Transverse colon (tissue), 4 donors: Measurements from ENCODE around the gene SERPINA3. TPM values are rescaled to one million over a fixed set of nuclear protein-coding genes. Genes with fewer than 3 reads are reported as not detected.

ENCODE experiments used
- DNase-seq: peaks from one replicate; pipeline ENCODE4 v3.0.0-alpha.2; 2019
- H3K27ac ChIP-seq, 4 donors: fragments of 200-600 bp; sonication (generic); 2 replicates each; pipeline ENCODE4 v1.5.1; 2016 to 2018; ENCODE audit warnings: inconsistent platforms in 4 of 4
- H3K27me3 ChIP-seq: fragments of 200-600 bp; sonication (generic); 2 replicates; pipeline ENCODE4 v1.5.1; 2017; ENCODE audit warnings: inconsistent platforms
- H3K36me3 ChIP-seq, 4 donors: fragments of 200-600 bp; sonication (generic); 2 replicates each; pipeline ENCODE4 v1.5.1; 2017 to 2019; ENCODE audit warnings: inconsistent platforms in 4 of 4
- H3K4me1 ChIP-seq, 4 donors: fragments of 200-600 bp; sonication (generic); 2 replicates each; pipeline ENCODE4 v1.5.1; 2017 to 2020; ENCODE audit warnings: inconsistent platforms in 4 of 4
- H3K4me3 ChIP-seq, 4 donors: fragments of 200-600 bp; sonication (generic); 1 replicate in 1 of 4; 2 replicates in 3 of 4; pipeline versions ENCODE4 v1.5.1 to v1.6.1; 2017 to 2019; ENCODE audit warnings: inconsistent platforms in 4 of 4
- H3K9me3 ChIP-seq, 2 donors: fragments of 200-600 bp; sonication (generic); 2 replicates each; pipeline ENCODE4 v1.5.1; 2017 to 2019; ENCODE audit warnings: inconsistent platforms in 2 of 2
- CTCF ChIP-seq, 5 experiments: fragments of 200-600 bp in 3 of 5; fragments of 450-650 bp in 2 of 5; sonication (generic) in 3 of 5; IDR thresholded peaks; 1 replicate in 2 of 5; 2 replicates in 3 of 5; pipeline ENCODE4 v1.5.1; 2016 to 2017; ENCODE audit warnings: antibody characterized with exemption in 5 of 5, inconsistent platforms in 3 of 5, mild to moderate bottlenecking in 2 of 5, moderate library complexity in 1 of 5
- EP300 ChIP-seq: sonication (generic); formaldehyde crosslinking; IDR thresholded peaks from one replicate; pipeline ENCODE4 v1.6.1; 2017; ENCODE audit warnings: antibody characterized with exemption, low read depth
- POLR2A ChIP-seq: fragments of 450-650 bp; IDR thresholded peaks from one replicate; pipeline ENCODE4 v1.6.1; 2016; ENCODE audit warnings: antibody characterized with exemption, mild to moderate bottlenecking, moderate library complexity
- POLR2AphosphoS5 ChIP-seq, 3 donors: sonication (generic); formaldehyde crosslinking; IDR thresholded peaks; one replicate each; pipeline ENCODE4 v1.6.1; 2016; ENCODE audit warnings: antibody characterized with exemption in 3 of 3
- WGBS, 2 donors: methylation state at CpG; one replicate each; pipeline ENCODE4 v1.1.5; 2018; ENCODE audit warnings: low coverage in 1 of 2; 5-methylcytosine and 5-hydroxymethylcytosine counted together
- in situ Hi-C, 4 donors: fragments of 200-750 bp; cut with MboI; loops; one replicate each; pipeline versions ENCODE4 v1.15.0 to v1.15.1; 2017; ENCODE audit warnings: low sequenced_read_pairs in 3 of 4, low pct_ligation_motif_present in 1 of 4, low pct_unique_long_range_greater_than_20kb in 1 of 4
- intact Hi-C: fragments of 100-400 bp; cut with DNase I; formaldehyde crosslinking; loops from one replicate; pipeline ENCODE4 v1.15.1; 2023; ENCODE audit warnings: low total_unique reads
- total RNA-seq, 4 donors: library from RNA; depleted of rRNA; stranded (reverse); fragments of >200 nt; gene quantifications; one replicate each; pipeline ENCODE4 v1.1.0, GENCODE V29; 2016

SERPINA3 gene
- total RNA-seq, 4 donors from 2014 or later: 16.0 to 72.7 (median 22.6) TPM

GRCh38 chr14:94630396-94630795 is 18.2 kb downstream of the SERPINA3 start:
- TF ChIP-seq CTCF (IDR thresholded peaks at IDR 0.05) (no peak), POLR2A (no peak), EP300 (no peak), POLR2AphosphoS5 (IDR thresholded peaks at IDR 0.05) (no peak)
- Histone ChIP-seq H3K4me1 (no peaks in the 10 kb centered on the region), H3K9me3 (no peaks in the 10 kb centered on the region), H3K36me3 (no peaks in the 10 kb centered on the region), H3K4me3 (no peak overlapping the region), H3K27me3 (no peaks in the 10 kb centered on the region), H3K27ac (no peak overlapping the region)
- in situ Hi-C loops: no loop called here
- intact Hi-C loops: no loop called here
- 84% methylated on average over 4 of the region's 4 CpGs; no CpG with 5 or more reads in 1 of the 2 donors for WGBS, 2 donors
- no peak for DNase-seq

GRCh38 chr14:94631050-94631449 is 18.9 kb downstream of the SERPINA3 start:
- Histone ChIP-seq H3K27ac (no peak overlapping the region), H3K4me1 (no peaks in the 10 kb centered on the region), H3K9me3 (no peaks in the 10 kb centered on the region), H3K36me3 (no peaks in the 10 kb centered on the region), H3K27me3 (no peaks in the 10 kb centered on the region), H3K4me3 (no peak overlapping the region)
- in situ Hi-C loops: no loop called here
- no peak for DNase-seq
- intact Hi-C loops: no loop called here
- 92% methylated on average over 1 of the region's 1 CpG; no CpG with 5 or more reads in 1 of the 2 donors for WGBS, 2 donors
- TF ChIP-seq EP300 (no peak), POLR2A (no peak), POLR2AphosphoS5 (IDR thresholded peaks at IDR 0.05) (no peak), CTCF (IDR thresholded peaks at IDR 0.05) (no peak)

- Histone ChIP-seq H3K36me3 (no peaks in the 10 kb centered on the region), H3K27ac (no peak overlapping the region), H3K27me3 (no peaks in the 10 kb centered on the region), H3K4me1 (no peaks in the 10 kb centered on the region), H3K4me3 (no peak overlapping the region), H3K9me3 (no peaks in the 10 kb centered on the region)
- TF ChIP-seq POLR2A: no peak
- in situ Hi-C loops (no loop called here), intact Hi-C loops (no loop called here)
- 78 to 88% methylated on average over 1 to 7 of the region's 7 CpGs for WGBS, 2 donors
- DNase-seq: no peak
Observed at GRCh38 chr14:94631536-94632304, 19.5 kb downstream of the SERPINA3 start.

GRCh38 chr14:94632305-94632590 is 20.1 kb downstream of the SERPINA3 start:
- Histone ChIP-seq H3K27ac (no peak overlapping the region), H3K4me1 (no peaks in the 10 kb centered on the region), H3K9me3 (no peaks in the 10 kb centered on the region), H3K36me3 (no peaks in the 10 kb centered on the region), H3K4me3 (no peak overlapping the region), H3K27me3 (no peaks in the 10 kb centered on the region)
- TF ChIP-seq POLR2A (no peak), EP300 (no peak), CTCF (IDR thresholded peaks at IDR 0.05) (no peak), POLR2AphosphoS5 (IDR thresholded peaks at IDR 0.05) (no peak)
- 70 to 72% methylated on average over 2 to 4 of the region's 4 CpGs for whole genome bisulfite sequencing, 2 donors
- in situ Hi-C loops: no loop called here
- intact Hi-C loops: no loop called here
- DNase-seq: no peak

GRCh38 chr14:94633121-94633520 is 20.9 kb downstream of the SERPINA3 start:
- intact Hi-C loops: no loop called here
- in situ Hi-C loops: no loop called here
- 88% methylated on average over 1 of the region's 6 CpGs; no CpG with 5 or more reads in 1 of the 2 donors for WGBS, 2 donors

More at GRCh38 chr14:94633121-94633520, 20.9 kb downstream of the SERPINA3 start:
- H3K4me1 ChIP-seq: no peaks in the 10 kb centered on the region
- DNase-seq: no peak
- H3K36me3 ChIP-seq: no peaks in the 10 kb centered on the region
- TF ChIP-seq POLR2A (no peak), EP300 (no peak), POLR2AphosphoS5 (IDR thresholded peaks at IDR 0.05) (no peak), CTCF (IDR thresholded peaks at IDR 0.05) (no peak)
- H3K9me3 ChIP-seq: no peaks in the 10 kb centered on the region
- no peak overlapping the region for H3K4me3 ChIP-seq
- H3K27ac ChIP-seq: no peak overlapping the region
- no peaks in the 10 kb centered on the region for H3K27me3 ChIP-seq
